DMS 273 (cell line): ENCODE data around the gene EPB41.
"Not testable (repeated sequence)": the region's sequence is repeated elsewhere in the genome, so short reads cannot be mapped to it uniquely, and the experiment has no call there.

Experiments
- DNase-seq: peaks from one replicate; lab custom pipeline; 2025; ENCODE audit not compliant: unreplicated experiment; lab: John Stamatoyannopoulos, UW

The EPB41 gene

DNA sequence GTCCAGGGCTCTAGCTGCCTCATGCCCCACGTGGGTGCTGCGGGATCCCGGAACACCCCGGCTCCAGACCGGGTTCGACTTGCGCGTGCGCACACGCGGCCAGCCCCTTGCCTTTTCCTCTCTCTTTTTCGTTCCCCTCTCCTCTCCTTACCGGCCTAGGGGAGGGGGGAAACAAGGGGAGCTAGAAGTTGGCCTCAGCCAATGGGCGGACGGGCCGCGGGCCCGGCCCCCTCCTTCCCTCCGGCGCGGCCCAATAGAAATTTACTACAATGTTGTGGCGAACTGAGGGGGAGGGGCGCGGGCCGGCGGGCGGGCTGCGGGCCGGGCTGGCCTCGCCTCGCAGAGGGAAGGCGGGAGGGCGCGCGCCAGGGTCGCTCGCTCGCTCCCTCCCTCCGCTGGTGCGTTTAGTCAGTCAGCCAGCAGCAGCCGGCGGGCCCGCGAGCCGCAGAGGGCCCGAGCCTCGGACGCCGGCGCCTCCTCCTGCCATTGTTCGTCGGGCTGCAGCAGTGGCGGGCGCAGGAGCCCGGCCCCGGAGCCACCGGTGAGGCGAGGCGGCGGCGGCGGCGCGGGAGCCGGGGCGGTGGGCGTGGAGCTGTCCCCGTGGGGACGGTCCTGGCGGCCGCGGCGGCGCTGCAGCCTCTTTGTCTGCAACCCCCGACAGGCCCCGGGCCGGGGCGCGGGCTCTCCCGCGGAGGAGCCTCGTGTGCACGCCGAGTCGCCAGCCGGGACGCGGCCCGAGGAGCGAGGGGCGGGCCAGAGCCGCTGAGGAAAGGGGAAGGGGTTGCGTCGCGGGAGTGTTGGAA is at the start of gene EPB41:
TSS of gene EPB41 (plus strand) at position 342 of the 803 bp plus-strand sequence. CDS start 72,869 bp downstream, outside the sequence.
- peak; percentile 99 for DNase-seq

DNA sequence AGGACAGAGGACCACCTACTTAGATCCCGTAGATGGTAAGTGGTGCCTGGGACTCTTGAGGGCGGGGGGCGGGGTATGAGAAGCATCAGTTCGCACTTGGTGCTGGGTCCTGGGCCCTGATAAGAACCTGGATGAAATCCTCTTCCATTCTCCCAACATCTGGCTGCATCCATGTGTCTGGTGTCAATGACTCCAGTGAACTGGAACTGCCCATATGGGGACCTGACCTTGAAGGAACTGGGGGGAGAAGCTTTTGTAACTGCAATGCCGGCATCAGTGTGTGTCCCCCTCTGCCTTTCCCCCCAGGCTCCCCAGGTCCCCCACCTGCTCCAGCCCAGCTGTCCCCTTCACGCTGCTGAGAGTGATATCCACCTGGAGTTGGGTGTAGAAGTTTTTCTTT is 49.7 kb upstream of the EPB41 start:
- peak; percentile 92 for DNase-seq

GRCh38 chr1:28865997-28866650 is 48.2 kb upstream of the EPB41 start:
- DNase-seq: peak; percentile 46

DNA sequence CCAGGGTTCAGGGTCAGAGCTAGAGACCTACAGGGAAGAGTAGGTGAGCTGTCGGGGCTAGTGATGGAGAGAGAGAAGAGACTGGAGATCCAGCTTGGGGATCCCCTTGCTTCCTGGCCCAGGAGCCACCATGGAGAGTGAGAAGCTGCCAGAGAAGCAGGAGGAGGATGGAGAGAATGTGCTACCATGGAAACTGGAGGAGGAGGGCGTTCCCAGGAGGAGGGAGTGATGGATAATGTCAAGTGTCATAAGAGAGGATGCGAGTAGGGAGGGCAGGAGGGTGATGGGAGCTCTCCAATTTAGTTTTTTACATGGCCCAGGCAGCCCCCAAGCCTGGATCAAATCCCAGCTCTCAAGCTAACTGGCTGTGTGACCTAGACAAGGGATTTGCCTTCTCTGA is 46.5 kb upstream of the EPB41 start:
- peak; percentile 31 for DNase-seq

DNA sequence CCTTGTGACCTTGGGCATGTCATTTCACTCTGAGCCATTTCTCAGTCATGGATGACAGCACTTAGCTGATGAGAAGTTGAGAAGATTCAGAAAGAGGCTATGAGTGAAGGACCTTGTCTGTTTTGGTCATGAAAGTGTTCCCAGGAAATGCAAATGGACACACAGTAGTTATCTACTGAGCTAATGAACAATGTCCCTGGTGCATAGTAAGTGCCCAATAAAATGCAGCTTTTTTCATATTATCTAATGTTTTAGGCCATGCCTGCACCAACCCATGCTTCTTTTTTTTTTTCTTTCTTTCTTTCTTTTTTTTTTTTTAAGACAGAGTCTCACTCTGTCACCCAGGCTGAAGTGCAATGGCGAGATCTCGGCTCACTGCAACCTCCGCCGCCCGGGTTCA is 44.4 kb upstream of the EPB41 start:
- DNase-seq: no peak

GRCh38 chr1:28871631-28872401 is 42.6 kb upstream of the EPB41 start:
- no peak for DNase-seq

- not testable (repeated sequence) for DNase-seq
Observed at GRCh38 chr1:28875134-28875533, 39.2 kb upstream of the EPB41 start.

GRCh38 chr1:28877132-28877781 is 37.1 kb upstream of the EPB41 start:
- DNase-seq: peak; percentile 91

DNA sequence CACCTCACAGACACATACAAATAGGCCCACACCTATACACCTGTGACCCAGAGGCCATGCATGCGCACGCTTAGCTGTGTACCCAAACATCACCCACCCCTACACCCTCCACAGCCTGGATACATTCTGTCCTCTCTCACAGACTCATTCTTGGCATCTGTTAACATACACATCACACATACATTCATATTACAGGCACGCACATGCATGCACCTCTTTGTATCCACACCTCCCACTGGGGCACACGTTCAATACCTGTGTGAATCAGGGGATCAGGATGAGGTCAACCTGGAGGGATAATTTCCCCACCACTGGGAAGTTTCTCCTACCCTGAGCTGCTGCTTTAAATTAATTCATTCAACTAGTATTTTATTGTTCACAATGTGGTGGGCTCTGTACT is 35.6 kb upstream of the EPB41 start:
- DNase-seq: no peak

- peak; percentile 96 for DNase-seq
Observed at GRCh38 chr1:28882009-28882628, 32.2 kb upstream of the EPB41 start.

DNA sequence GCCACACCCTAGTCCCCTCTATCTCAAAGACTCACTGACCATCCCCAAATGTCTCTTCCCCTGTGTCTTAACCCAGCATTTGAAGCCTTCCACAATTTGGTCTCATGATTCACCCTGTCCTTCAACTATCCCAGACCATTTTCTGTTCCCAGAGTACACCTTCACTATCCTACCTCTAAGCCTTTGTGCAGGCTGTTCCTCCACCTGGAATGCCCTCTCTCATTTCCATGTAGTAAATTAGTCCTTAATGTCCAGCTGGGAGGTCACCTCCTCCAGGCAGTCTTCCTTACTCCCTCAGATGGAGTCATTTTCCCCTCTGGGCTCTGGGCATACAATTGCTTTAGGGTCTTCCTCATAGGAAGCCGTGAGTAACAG is 31.1 kb upstream of the EPB41 start:
- DNase-seq: no peak

DNA sequence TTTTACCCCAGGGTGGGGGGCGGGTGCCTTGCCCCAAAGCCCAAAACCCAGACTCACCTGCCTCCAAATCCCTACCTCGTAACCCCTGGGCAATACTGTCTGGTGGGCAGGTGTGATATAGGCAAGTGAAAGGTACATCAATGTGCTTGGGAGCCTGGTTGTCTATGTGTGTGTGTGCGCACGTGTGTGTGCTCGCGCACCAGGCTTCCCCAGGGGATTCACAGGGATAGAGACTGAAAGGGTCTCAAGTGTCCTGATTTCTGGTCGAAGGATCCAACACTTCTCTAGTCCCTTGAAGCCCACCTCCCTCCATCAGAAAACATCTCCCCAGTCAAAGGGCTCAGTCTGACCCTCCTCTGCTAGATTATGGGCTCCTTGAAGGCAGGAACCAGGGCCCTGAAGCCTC is 28.9 kb upstream of the EPB41 start:
- no peak for DNase-seq

DNA sequence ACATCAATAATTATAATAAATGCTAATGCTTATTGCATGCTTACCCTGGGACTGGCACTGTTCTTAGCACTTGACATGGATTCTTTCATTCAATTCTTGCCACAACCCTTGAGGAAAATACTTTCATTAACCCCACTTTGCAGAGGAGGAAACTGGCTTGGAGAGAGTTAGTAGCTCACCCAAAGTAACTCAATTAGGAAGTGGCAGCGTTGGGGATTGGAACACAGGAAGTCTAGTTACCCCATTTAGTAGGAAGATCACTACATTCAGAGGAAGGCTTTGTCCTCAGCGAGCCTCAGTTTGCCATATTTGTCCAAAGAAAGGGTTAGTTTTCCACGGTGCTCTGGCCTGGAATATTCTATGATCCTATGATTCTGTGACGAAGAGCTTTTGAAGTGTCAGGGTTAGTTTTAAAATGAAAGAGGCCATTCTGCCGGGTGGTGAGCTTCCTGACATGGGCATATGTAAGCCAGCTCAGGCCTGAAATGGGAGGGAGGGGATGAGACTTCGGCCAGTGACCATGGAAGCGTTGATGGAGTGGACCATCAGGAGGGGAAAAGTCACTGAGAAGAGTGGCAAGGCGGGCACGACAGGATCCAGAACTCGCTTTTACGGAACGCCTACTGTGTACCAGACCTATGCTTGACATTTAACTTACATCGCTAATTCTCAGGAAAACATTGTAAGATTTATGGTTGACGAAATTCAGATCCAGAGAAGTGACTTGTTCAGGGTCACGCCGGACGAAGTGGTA is 28.2 kb upstream of the EPB41 start:
- no peak for DNase-seq

GRCh38 chr1:28886731-28887418 is 27.5 kb upstream of the EPB41 start:
- peak; percentile 96 for DNase-seq

DNA sequence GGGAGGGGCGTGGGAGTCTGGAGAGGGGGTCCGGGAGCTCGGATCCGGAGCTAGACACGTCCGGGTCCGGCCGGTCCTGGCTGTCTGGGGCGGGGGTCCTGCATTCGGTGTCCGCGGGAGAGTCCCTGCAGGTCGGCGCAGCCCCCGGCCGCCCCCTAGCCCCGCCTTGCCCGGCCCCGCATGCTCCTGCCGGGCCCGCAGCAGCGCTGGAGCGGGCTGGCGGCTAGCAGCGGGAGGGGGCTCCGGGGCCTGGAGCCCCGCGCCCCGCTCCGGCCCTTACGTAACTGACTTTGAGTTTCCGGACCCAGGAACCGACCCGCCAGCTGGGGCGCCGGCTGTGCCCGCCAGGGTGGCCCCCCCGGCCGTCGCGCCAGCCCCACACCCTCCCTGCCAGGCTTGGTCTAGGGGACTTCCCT is 26.9 kb upstream of the EPB41 start:
- DNase-seq: peak; percentile 62

- DNase-seq: peak; percentile 55
Observed at GRCh38 chr1:28887835-28888682, 26.3 kb upstream of the EPB41 start.

DNA sequence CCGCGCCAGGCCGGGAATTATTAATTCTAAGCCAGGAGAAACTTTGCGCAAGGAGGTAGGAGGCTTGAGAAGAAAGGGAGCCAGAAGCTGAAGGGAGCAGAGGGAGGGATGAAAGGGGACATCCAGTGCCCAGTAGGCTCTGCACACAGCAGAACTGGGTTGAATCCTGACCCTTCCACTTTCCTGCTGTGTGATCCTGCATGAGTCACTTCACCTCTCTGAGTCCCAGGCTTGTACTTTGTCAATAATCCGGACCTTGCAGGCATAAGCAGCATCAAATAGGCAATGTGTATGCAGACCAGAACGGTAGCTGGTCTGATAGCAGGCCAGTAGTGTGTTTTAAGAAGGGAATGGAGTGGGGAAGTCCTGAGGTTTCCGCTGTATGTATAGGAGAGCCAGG is 25.5 kb upstream of the EPB41 start:
- DNase-seq: no peak

- no peak for DNase-seq
Observed at GRCh38 chr1:28889357-28889756, 25.0 kb upstream of the EPB41 start.

GRCh38 chr1:28890435-28890834 is 23.9 kb upstream of the EPB41 start:
- DNase-seq: no peak
